IMR-90 (cell line): ENCODE data around the gene ZNF415. TPM values are rescaled to one million over a fixed set of nuclear protein-coding genes. Genes with fewer than 3 reads are reported as not detected.

Source experiments
- ATAC-seq: fragments of 200-7000 bp; cut with Tn5 transposase; 2 replicates; pipeline ENCODE4 v1.9.1; 2020; ENCODE audit warnings: low read depth, mild to moderate bottlenecking, moderate library complexity
- BruUV-seq: library from RNA; stranded (reverse); fragments of 400-500 nt; replicated peaks from 2 replicates; lab custom pipeline; 2021; lab: Mats Ljungman, UMichigan
- CTCF ChIA-PET: fragments of 300-600 bp; formaldehyde crosslinking; extraction: SDS; loops from one replicate; lab custom pipeline; 2021; ENCODE audit warnings: antibody characterized with exemption; lab: Yijun Ruan, JAX
- POLR2A ChIA-PET: fragments of 300-600 bp; sonication (Branson Sonifier 250); formaldehyde crosslinking; loops from one replicate; lab custom pipeline; 2022; ENCODE audit warnings: antibody characterized with exemption; ENCODE audit not compliant: unreplicated experiment; lab: Charles Lee
- DNase-seq: peaks from one replicate; pipeline ENCODE4 v3.0.0; 2013
- H2AFZ ChIP-seq: replicated peaks from 2 replicates; pipeline ENCODE3; 2013; ENCODE audit warnings: low read length, mild to moderate bottlenecking; ENCODE audit not compliant: poor library complexity
- H2AK5ac ChIP-seq: 2 replicates; pipeline ENCODE4 v1.6.1; 2013; ENCODE audit warnings: low read depth, low read length, inconsistent platforms
- H2AK9ac ChIP-seq: replicated peaks from 2 replicates; pipeline ENCODE3; 2013; ENCODE audit warnings: mild to moderate bottlenecking, low read depth, low read length, moderate library complexity; ENCODE audit not compliant: poor library complexity
- H2BK120ac ChIP-seq: 2 replicates; pipeline ENCODE4 v1.6.1; 2013; ENCODE audit warnings: low read depth, low read length, inconsistent platforms
- H2BK15ac ChIP-seq: 3 replicates; pipeline ENCODE4 v1.6.1; 2013; ENCODE audit warnings: low read depth, low read length, inconsistent platforms
- H2BK20ac ChIP-seq: 2 replicates; pipeline ENCODE4 v1.6.1; 2013; ENCODE audit warnings: low read depth, mild to moderate bottlenecking, inconsistent platforms, low read length, moderate library complexity
- H2BK5ac ChIP-seq: 2 replicates; pipeline ENCODE4 v1.6.1; 2013; ENCODE audit warnings: mild to moderate bottlenecking, low read depth, low read length, inconsistent platforms; ENCODE audit not compliant: poor library complexity, severe bottlenecking
- H3K14ac ChIP-seq: replicated peaks from 2 replicates; pipeline ENCODE4 v1.6.1; 2013; ENCODE audit warnings: low read depth, low read length, inconsistent platforms
- H3K18ac ChIP-seq: 2 replicates; pipeline ENCODE4 v1.6.1; 2013; ENCODE audit warnings: low read depth, low read length, control low read depth
- H3K23ac ChIP-seq: 2 replicates; pipeline ENCODE4 v1.6.1; 2013; ENCODE audit warnings: low read depth, low read length, inconsistent platforms
- H3K27ac ChIP-seq: 2 replicates; pipeline ENCODE4 v1.5.1; 2013; ENCODE audit warnings: mild to moderate bottlenecking, control low read depth, low read length; ENCODE audit not compliant: insufficient read depth
- H3K27me3 ChIP-seq: 2 replicates; pipeline ENCODE4 v1.6.1; 2013; ENCODE audit warnings: low read length; ENCODE audit not compliant: control insufficient read depth, insufficient read depth
- H3K36me3 ChIP-seq: 2 replicates; pipeline ENCODE4 v1.6.1; 2013; ENCODE audit warnings: low read length, mixed read lengths; ENCODE audit not compliant: control insufficient read depth, insufficient read depth
- H3K4ac ChIP-seq: 2 replicates; pipeline ENCODE4 v1.6.1; 2013; ENCODE audit warnings: low read depth, low read length, inconsistent platforms
- H3K4me1 ChIP-seq: 2 replicates; pipeline ENCODE4 v1.6.1; 2013; ENCODE audit warnings: low read length, mixed read lengths; ENCODE audit not compliant: control insufficient read depth, insufficient read depth
- H3K4me2 ChIP-seq: 2 replicates; pipeline ENCODE4 v1.6.1; 2013; ENCODE audit warnings: low read depth, mild to moderate bottlenecking, control low read depth, low read length, moderate library complexity
- H3K4me3 ChIP-seq: 2 replicates; pipeline ENCODE4 v1.5.1; 2013; ENCODE audit warnings: low read depth, mild to moderate bottlenecking, control low read depth, low read length, moderate library complexity; ENCODE audit not compliant: insufficient read depth
- H3K56ac ChIP-seq: 2 replicates; pipeline ENCODE4 v1.6.1; 2013; ENCODE audit warnings: low read length, inconsistent platforms; ENCODE audit not compliant: insufficient read depth; ENCODE audit errors: extremely low read depth
- H3K79me1 ChIP-seq, 2 experiments: 2 replicates each; pipeline ENCODE4 v1.6.1; 2013; ENCODE audit warnings: low read length in 2 of 2, inconsistent platforms in 1 of 2, low read depth in 1 of 2
- H3K9ac ChIP-seq: 2 replicates; pipeline ENCODE4 v1.6.1; 2013; ENCODE audit warnings: low read depth, low read length, control low read depth
- H3K9me1 ChIP-seq: 2 replicates; pipeline ENCODE4 v1.6.1; 2013; ENCODE audit warnings: low read length, inconsistent platforms; ENCODE audit not compliant: insufficient read depth
- H3K9me3 ChIP-seq: 2 replicates; pipeline ENCODE4 v1.6.1; 2013; ENCODE audit warnings: low read length; ENCODE audit not compliant: control insufficient read depth, insufficient read depth
- H4K20me1 ChIP-seq: 2 replicates; pipeline ENCODE4 v1.6.1; 2013; ENCODE audit warnings: low read length, inconsistent platforms; ENCODE audit not compliant: insufficient read depth
- H4K5ac ChIP-seq: 2 replicates; pipeline ENCODE4 v1.6.1; 2013; ENCODE audit warnings: mild to moderate bottlenecking, low read depth, low read length, control low read depth
- H4K8ac ChIP-seq, 2 experiments: 2 replicates each; pipeline ENCODE4 v1.6.1; 2013; ENCODE audit warnings: low read depth in 2 of 2, low read length in 2 of 2, control low read depth in 1 of 2, inconsistent platforms in 1 of 2
- H4K91ac ChIP-seq: 2 replicates; pipeline ENCODE4 v1.6.1; 2013; ENCODE audit warnings: low read depth, low read length, inconsistent platforms; ENCODE audit not compliant: insufficient read depth
- CEBPB ChIP-seq: IDR thresholded peaks from 2 replicates; pipeline ENCODE4 v1.6.1; 2012; ENCODE audit warnings: low read depth, low read length, improper control_type of control experiment
- CHD1 ChIP-seq: IDR thresholded peaks from 2 replicates; pipeline ENCODE4 v1.6.1; 2012; ENCODE audit warnings: low read depth, low read length, improper control_type of control experiment
- FOS ChIP-seq: fragments of 150-350 bp; IDR thresholded peaks from 2 replicates; pipeline ENCODE4 v1.6.1; 2016; ENCODE audit warnings: low read depth, low read length
- MAFK ChIP-seq: IDR thresholded peaks from 2 replicates; pipeline ENCODE4 v1.6.1; 2012; ENCODE audit warnings: low read depth, low read length, improper control_type of control experiment
- MAZ ChIP-seq: IDR thresholded peaks from 2 replicates; pipeline ENCODE4 v1.6.1; 2012; ENCODE audit warnings: low read depth, mild to moderate bottlenecking, low read length, improper control_type of control experiment, moderate library complexity, borderline replicate concordance
- USF2 ChIP-seq: fragments of 150-350 bp; IDR thresholded peaks from 2 replicates; pipeline ENCODE4 v1.6.1; 2017; ENCODE audit warnings: mild to moderate bottlenecking, antibody characterized with exemption, low read length, low read depth
- WGBS, 2 experiments: methylation state at CpG; one replicate each; pipeline versions ENCODE4 v1.1.5 to v1.1.7; 2013; ENCODE audit warnings: missing lambda C conversion rate in 2 of 2; ENCODE audit not compliant: insufficient read length in 1 of 2; ENCODE audit errors: extremely low coverage in 2 of 2; 5-methylcytosine and 5-hydroxymethylcytosine counted together
- dilution Hi-C: fragments of 300-500 bp; cut with HindIII; formaldehyde crosslinking; loops from one replicate; pipeline ENCODE4 v1.14.3; 2018; ENCODE audit warnings: low sequenced_read_pairs; ENCODE audit not compliant: unreplicated experiment
- in situ Hi-C: fragments of 300-500 bp; cut with MboI; formaldehyde crosslinking; loops from 3 replicates; pipeline ENCODE4 v1.14.3; 2019; ENCODE audit warnings: low sequenced_read_pairs, inconsistent platforms, mixed read lengths
- intact Hi-C: fragments of 100-400 bp; cut with micrococcal nuclease; formaldehyde crosslinking; loops from 2 replicates; pipeline ENCODE4 v1.10.0; 2022
- polyA plus RNA-seq, 3 experiments: library from polyadenylated mRNA; depleted of rRNA; stranded (reverse); fragments of >200 nt; gene quantifications; 2 replicates each; pipeline ENCODE4 v1.2.3, GENCODE V29; 2012; ENCODE audit warnings: low replicate concordance in 1 of 3
- total RNA-seq: library from RNA; depleted of rRNA; stranded (reverse); fragments of >200 nt; gene quantifications from 2 replicates; pipeline ENCODE4 v1.2.3, GENCODE V29; 2012
- TF ChIP-seq, protein P1 (sequence below): conservative IDR thresholded peaks from 2 replicates; pipeline ENCODE4 v1.5.1; 2012; ENCODE audit warnings: mild to moderate bottlenecking, low read depth, low read length, improper control_type of control experiment

Gene ZNF415
- total and polyA plus RNA-seq, 2 of the 4 experiments (the other 2 are of a cell fraction) = 4.2 to 7.7 TPM

DNA sequence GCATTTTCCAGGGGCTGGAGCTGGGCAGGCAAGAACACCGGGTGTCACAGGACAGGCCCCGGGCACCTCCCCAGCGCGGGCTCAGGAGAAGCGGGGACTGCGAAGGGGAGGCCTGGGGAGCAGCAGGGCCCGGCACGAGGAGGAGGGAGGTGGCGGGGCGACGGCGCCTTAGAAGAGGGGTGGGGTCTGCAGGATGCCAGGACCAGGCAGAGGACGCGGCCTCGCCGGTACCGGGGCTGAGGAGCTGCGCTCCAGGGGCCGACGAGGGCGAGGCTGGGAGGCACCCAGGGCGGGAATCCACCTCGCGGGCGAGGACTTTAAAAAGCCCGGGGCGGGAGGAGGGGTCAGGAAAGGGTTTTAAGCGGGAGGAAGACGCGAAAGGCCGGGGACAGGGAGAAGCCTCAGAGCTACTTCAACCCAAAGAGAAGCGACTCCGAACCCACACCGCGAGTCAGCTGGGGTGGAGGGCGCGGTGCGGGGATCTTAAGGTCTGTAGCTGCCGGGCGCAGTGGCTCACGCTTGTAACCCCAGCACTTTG is 25.5 kb upstream of the ZNF415 start:
- H3K23ac ChIP-seq = peak overlapping the region; percentile 78; the same call in 1 of the 2 replicates
- no peak overlapping the region for H2AK5ac ChIP-seq
- no peaks in the 10 kb centered on the region for H3K27me3 ChIP-seq
- H2AK9ac ChIP-seq = peak overlapping the region; percentile 84
- no peak overlapping the region; the same call in 1 of the 2 replicates for H4K91ac ChIP-seq
- 2% methylated on average over 15 of the region's 41 CpGs; no CpG with 5 or more reads in 1 of the 2 experiments for WGBS, 2 experiments
- no peak overlapping the region for H2BK20ac ChIP-seq
- TF ChIP-seq MAFK (no peak), MAZ (0 out of 2 replicates have a peak, but pooled peaks have one; percentile 22), CHD1 (no peak), FOS (no peak), CEBPB (no peak), USF2 (no peak)
- TF ChIP-seq, protein P1, sequence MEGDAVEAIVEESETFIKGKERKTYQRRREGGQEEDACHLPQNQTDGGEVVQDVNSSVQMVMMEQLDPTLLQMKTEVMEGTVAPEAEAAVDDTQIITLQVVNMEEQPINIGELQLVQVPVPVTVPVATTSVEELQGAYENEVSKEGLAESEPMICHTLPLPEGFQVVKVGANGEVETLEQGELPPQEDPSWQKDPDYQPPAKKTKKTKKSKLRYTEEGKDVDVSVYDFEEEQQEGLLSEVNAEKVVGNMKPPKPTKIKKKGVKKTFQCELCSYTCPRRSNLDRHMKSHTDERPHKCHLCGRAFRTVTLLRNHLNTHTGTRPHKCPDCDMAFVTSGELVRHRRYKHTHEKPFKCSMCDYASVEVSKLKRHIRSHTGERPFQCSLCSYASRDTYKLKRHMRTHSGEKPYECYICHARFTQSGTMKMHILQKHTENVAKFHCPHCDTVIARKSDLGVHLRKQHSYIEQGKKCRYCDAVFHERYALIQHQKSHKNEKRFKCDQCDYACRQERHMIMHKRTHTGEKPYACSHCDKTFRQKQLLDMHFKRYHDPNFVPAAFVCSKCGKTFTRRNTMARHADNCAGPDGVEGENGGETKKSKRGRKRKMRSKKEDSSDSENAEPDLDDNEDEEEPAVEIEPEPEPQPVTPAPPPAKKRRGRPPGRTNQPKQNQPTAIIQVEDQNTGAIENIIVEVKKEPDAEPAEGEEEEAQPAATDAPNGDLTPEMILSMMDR = no peak
- H3K79me1 ChIP-seq = peaks cover 10 to 28% of the 10 kb centered on the region in 2 experiments; a peak in 3 of 4 replicates
- peak overlapping the region; percentile 91 for H2AFZ ChIP-seq
- ATAC-seq (peak; percentile 36), DNase-seq (peak; percentile 15)
- peak overlapping the region; percentile 52; the same call in 1 of the 2 replicates for H3K27ac ChIP-seq
- no peak overlapping the region for H3K14ac ChIP-seq
- H3K4ac ChIP-seq = no peak overlapping the region
- H3K9ac ChIP-seq = peak overlapping the region; percentile 67
- H4K20me1 ChIP-seq = no peaks in the 10 kb centered on the region
- POLR2A ChIA-PET = no interaction called here
- H3K4me1 ChIP-seq = peaks cover 2% of the 10 kb centered on the region; the same call in 1 of the 2 replicates
- no peak overlapping the region for H4K8ac ChIP-seq
- no peak overlapping the region for H2BK15ac ChIP-seq
- dilution Hi-C loops (no loop called here), intact Hi-C loops (loop anchor here (2.0 kb wide), 1 partner anchor 55 kb away; the partner anchor contains the start of gene ZNF160), in situ Hi-C loops (no loop called here)
- peaks cover 8% of the 10 kb centered on the region for H3K9me3 ChIP-seq
- no peak overlapping the region for H3K56ac ChIP-seq
- H2BK5ac ChIP-seq = no peak overlapping the region
- peak overlapping the region; percentile 94 for H3K4me2 ChIP-seq
- no peak overlapping the region for H4K5ac ChIP-seq
- H3K18ac ChIP-seq = no peak overlapping the region
- BruUV-seq = no TSS peak
- no peaks in the 10 kb centered on the region for H3K9me1 ChIP-seq
- H3K4me3 ChIP-seq = peak overlapping the region; percentile 59
- CTCF ChIA-PET = interaction anchor here (1.0 kb wide), 1 partner anchor 16 kb away, joined by 3 read pairs; no protein-coding TSS in a partner anchor
- peaks cover 8% of the 10 kb centered on the region for H3K36me3 ChIP-seq
- no peak overlapping the region for H2BK120ac ChIP-seq
